Uterus (tissue), 2 donors: ENCODE data around the gene CRYBG2.

Experiments
- POLR2A ChIP-seq, 2 donors: fragments of 450-650 bp; IDR thresholded peaks; one replicate each; pipeline ENCODE4 v1.6.1; 2016; ENCODE audit warnings: antibody characterized with exemption in 2 of 2, mild to moderate bottlenecking in 1 of 2, moderate library complexity in 1 of 2
- TF ChIP-seq, protein P1 (sequence below), 4 experiments: fragments of 200-600 bp in 2 of 4; fragments of 450-650 bp in 2 of 4; sonication (generic) in 2 of 4; IDR thresholded peaks; one replicate each; pipeline ENCODE4 v1.5.1; 2016 to 2019; ENCODE audit warnings: antibody characterized with exemption in 4 of 4, mild to moderate bottlenecking in 2 of 4, moderate library complexity in 1 of 4

DNA sequence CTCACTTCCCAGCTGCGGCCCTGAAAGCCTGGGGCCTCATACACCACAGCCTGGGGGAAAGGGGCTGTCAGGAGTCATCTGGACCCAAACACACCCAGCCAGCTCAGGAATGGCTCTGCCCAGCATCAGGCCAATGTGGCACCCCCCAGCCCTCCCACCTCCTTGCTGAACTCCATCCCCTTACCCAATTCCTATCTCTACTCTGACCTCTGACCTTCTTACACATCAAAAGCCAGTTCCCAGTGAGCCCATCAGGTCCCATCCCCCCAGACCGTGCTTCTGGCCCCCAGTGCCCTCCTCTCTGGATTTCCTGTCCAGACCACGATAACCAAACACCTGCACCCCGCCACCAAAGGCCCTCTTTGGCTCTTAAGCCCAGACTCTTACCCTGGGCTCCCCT, 16.3 kb downstream of the CRYBG2 start:
- TF ChIP-seq, protein P1, sequence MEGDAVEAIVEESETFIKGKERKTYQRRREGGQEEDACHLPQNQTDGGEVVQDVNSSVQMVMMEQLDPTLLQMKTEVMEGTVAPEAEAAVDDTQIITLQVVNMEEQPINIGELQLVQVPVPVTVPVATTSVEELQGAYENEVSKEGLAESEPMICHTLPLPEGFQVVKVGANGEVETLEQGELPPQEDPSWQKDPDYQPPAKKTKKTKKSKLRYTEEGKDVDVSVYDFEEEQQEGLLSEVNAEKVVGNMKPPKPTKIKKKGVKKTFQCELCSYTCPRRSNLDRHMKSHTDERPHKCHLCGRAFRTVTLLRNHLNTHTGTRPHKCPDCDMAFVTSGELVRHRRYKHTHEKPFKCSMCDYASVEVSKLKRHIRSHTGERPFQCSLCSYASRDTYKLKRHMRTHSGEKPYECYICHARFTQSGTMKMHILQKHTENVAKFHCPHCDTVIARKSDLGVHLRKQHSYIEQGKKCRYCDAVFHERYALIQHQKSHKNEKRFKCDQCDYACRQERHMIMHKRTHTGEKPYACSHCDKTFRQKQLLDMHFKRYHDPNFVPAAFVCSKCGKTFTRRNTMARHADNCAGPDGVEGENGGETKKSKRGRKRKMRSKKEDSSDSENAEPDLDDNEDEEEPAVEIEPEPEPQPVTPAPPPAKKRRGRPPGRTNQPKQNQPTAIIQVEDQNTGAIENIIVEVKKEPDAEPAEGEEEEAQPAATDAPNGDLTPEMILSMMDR (IDR thresholded peaks at IDR 0.05): no peak
- TF ChIP-seq POLR2A (IDR thresholded peaks at IDR 0.05): no peak
